ENCODE measurements around the gene HSPBAP1.

- TF ChIP-seq POLR2AphosphoS5 (IDR thresholded peaks at IDR 0.05; ENCODE audit: low read depth, low read length) (no peak), TAF1 (IDR thresholded peaks at IDR 0.05; ENCODE audit: borderline replicate concordance, low read depth, low read length) (no peak), POLR2A (IDR thresholded peaks at IDR 0.05; ENCODE audit: low read depth, low read length) (no peak)
Observed at GRCh38 chr3:122785231-122785630, 8.4 kb downstream of the HSPBAP1 start.
